Keratinocyte (primary cell): ENCODE results near the gene ATRX. TPM values are rescaled to one million over a fixed set of nuclear protein-coding genes. Genes with fewer than 3 reads are reported as not detected.
"Not testable (repeated sequence)": the region's sequence is repeated elsewhere in the genome, so short reads cannot be mapped to it uniquely, and the experiment has no call there.

ENCODE experiments used
- DNase-seq: peaks from one replicate; pipeline ENCODE4 v3.0.0-alpha.2; 2011; ENCODE audit warnings: low read depth, missing footprints, low spot score
- FAIRE-seq: peaks from 2 replicates; lab custom pipeline; 2011; peaks lifted over from hg19 to GRCh38; lab: Jason Lieb, UNC
- H2AFZ ChIP-seq: 2 replicates; pipeline ENCODE4 v1.6.0; 2012; ENCODE audit warnings: low read length, control low read depth, inconsistent platforms; ENCODE audit not compliant: control insufficient read depth
- H3K27ac ChIP-seq: 2 replicates; pipeline ENCODE4 v1.5.1; 2011; ENCODE audit warnings: low read length; ENCODE audit not compliant: control insufficient read depth, insufficient read depth
- H3K27me3 ChIP-seq: 3 replicates; pipeline ENCODE4 v1.6.0; 2011; ENCODE audit warnings: low read length; ENCODE audit not compliant: control insufficient read depth, insufficient read depth; ENCODE audit errors: extremely low read depth
- H3K36me3 ChIP-seq, 2 experiments: 2 replicates in 1 of 2; 3 replicates in 1 of 2; pipeline ENCODE4 v1.5.1; 2011; ENCODE audit warnings: low read length in 2 of 2, mild to moderate bottlenecking in 1 of 2; ENCODE audit not compliant: control insufficient read depth in 2 of 2, insufficient read depth in 2 of 2; ENCODE audit errors: extremely low read depth in 1 of 2
- H3K4me1 ChIP-seq: 3 replicates; pipeline ENCODE4 v1.5.1; 2011; ENCODE audit warnings: low read length; ENCODE audit not compliant: control insufficient read depth, insufficient read depth; ENCODE audit errors: extremely low read depth
- H3K4me2 ChIP-seq: 3 replicates; pipeline ENCODE4 v1.6.0; 2011; ENCODE audit warnings: low read depth, low read length; ENCODE audit not compliant: control insufficient read depth, insufficient read depth; ENCODE audit errors: extremely low read depth
- H3K4me3 ChIP-seq, 3 experiments: fragments of 200-600 bp in 1 of 3; sonication (generic) in 1 of 3; 2 replicates in 2 of 3; 3 replicates in 1 of 3; pipeline ENCODE4 v1.5.1; 2011 to 2016; ENCODE audit warnings: low read length in 3 of 3, mild to moderate bottlenecking in 3 of 3, control low read depth in 2 of 3, inconsistent platforms in 1 of 3, low read depth in 1 of 3, mixed read lengths in 1 of 3, mixed run types in 1 of 3, moderate library complexity in 1 of 3; ENCODE audit not compliant: control insufficient read depth in 2 of 3, insufficient read depth in 2 of 3; ENCODE audit errors: extremely low read depth in 1 of 3
- H3K79me2 ChIP-seq: 2 replicates; pipeline ENCODE4 v1.6.0; 2012; ENCODE audit warnings: low read length; ENCODE audit not compliant: control insufficient read depth, insufficient read depth
- H3K9ac ChIP-seq: 3 replicates; pipeline ENCODE4 v1.6.0; 2011; ENCODE audit warnings: low read length; ENCODE audit not compliant: control insufficient read depth, insufficient read depth; ENCODE audit errors: extremely low read depth
- H3K9me1 ChIP-seq: 3 replicates; pipeline ENCODE4 v1.6.0; 2011; ENCODE audit warnings: low read length; ENCODE audit not compliant: control insufficient read depth, insufficient read depth; ENCODE audit errors: extremely low read depth
- H3K9me3 ChIP-seq: 2 replicates; pipeline ENCODE4 v1.5.1; 2012; ENCODE audit warnings: low read depth, low read length; ENCODE audit not compliant: control insufficient read depth
- H4K20me1 ChIP-seq: 3 replicates; pipeline ENCODE4 v1.6.0; 2011; ENCODE audit warnings: low read length; ENCODE audit not compliant: control insufficient read depth, insufficient read depth; ENCODE audit errors: extremely low read depth
- CTCF ChIP-seq, 3 experiments: IDR thresholded peaks in 1 of 3; conservative IDR thresholded peaks in 1 of 3; optimal IDR thresholded peaks in 1 of 3; 2 replicates in 2 of 3; 3 replicates in 1 of 3; pipeline versions ENCODE3 to v1.5.1; 2011; ENCODE audit warnings: low read length in 3 of 3, mild to moderate bottlenecking in 3 of 3, moderate library complexity in 2 of 3, control low read depth in 1 of 3, inconsistent platforms in 1 of 3; ENCODE audit not compliant: insufficient read depth in 2 of 3; ENCODE audit errors: extremely low read depth in 1 of 3
- EZH2 ChIP-seq: IDR thresholded peaks from one replicate; pipeline ENCODE4 v1.6.1; 2012; ENCODE audit warnings: inconsistent platforms, mild to moderate bottlenecking, low read length, moderate library complexity
- dilution Hi-C: fragments of 300-500 bp; cut with MboI; formaldehyde crosslinking; loops from one replicate; pipeline ENCODE4 v1.7.0; 2020; ENCODE audit warnings: low sequenced_read_pairs; ENCODE audit not compliant: extremely low pct_ligation_motif_present
- polyA plus RNA-seq, 5 experiments: library from polyadenylated mRNA; depleted of rRNA in 3 of 5; stranded (reverse) in 3 of 5; stranded (forward) in 1 of 5; unstranded in 1 of 5; fragments of >200 nt; gene quantifications; 1 replicate in 1 of 5; 2 replicates in 3 of 5; 3 replicates in 1 of 5; pipeline versions ENCODE4 v1.2.1 to v1.2.3, GENCODE V29; 2011 to 2012; ENCODE audit warnings: missing spikeins in 2 of 5, low read depth in 1 of 5, low replicate concordance in 1 of 5

The ATRX gene
- polyA plus RNA-seq, 1 donor (not counting 4 experiments of a cell fraction or from before 2014, with no cell fraction given): 31.3 TPM

- Histone ChIP-seq H4K20me1 (no peaks in the 10 kb centered on the region), H3K4me2 (no peak overlapping the region), H3K79me2 (peaks cover 75% of the 10 kb centered on the region), H3K36me3 (no peaks in the 10 kb centered on the region), H3K9ac (no peak overlapping the region), H3K9me3 (no peaks in the 10 kb centered on the region), H3K27me3 (no peaks in the 10 kb centered on the region), H3K9me1 (no peaks in the 10 kb centered on the region), H2AFZ (no peak overlapping the region), H3K4me1 (no peaks in the 10 kb centered on the region), H3K27ac (no peak overlapping the region), H3K4me3 (no peak overlapping the region)
- TF ChIP-seq EZH2 (no peak), CTCF (optimal IDR thresholded peaks at IDR 0.05 in 1 of 3, IDR thresholded peaks at IDR 0.05 in 1 of 3, conservative IDR thresholded peaks at IDR 0.05 in 1 of 3; ENCODE audit: extremely low read depth in 1 of 3, insufficient read depth in 2 of 3, low read length in 3 of 3) (no peak)
- FAIRE-seq: no peak
- dilution Hi-C loops: no loop called here
- no peak for DNase-seq
Observed at GRCh38 chrX:77768787-77769186, 17.2 kb downstream of the ATRX start.

DNA sequence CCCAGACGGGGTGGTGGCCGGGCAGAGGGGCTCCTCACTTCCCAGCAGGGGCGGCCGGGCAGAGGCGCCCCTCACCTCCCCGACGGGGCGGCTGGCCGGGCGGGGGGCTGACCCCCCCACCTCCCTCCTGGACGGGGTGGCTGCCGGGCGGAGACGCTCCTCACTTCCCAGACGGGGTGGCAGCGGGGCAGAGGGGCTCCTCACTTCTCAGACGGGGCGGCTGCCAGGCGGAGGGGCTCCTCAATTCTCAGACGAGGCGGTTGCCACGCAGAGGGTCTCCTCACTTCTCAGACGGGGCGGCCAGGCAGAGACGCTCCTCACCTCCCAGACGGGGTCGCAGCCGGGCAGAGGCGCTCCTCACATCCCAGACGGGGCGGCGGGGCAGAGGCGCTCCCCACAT is 19.8 kb downstream of the ATRX start:
- H3K36me3 ChIP-seq, H3K9ac ChIP-seq, FAIRE-seq, H3K4me1 ChIP-seq, dilution Hi-C loops, H4K20me1 ChIP-seq, H3K4me2 ChIP-seq, H3K9me3 ChIP-seq, H3K27me3 ChIP-seq, H3K4me3 ChIP-seq, H3K9me1 ChIP-seq, H2AFZ ChIP-seq, DNase-seq, H3K27ac ChIP-seq: not testable (repeated sequence)
- H3K79me2 ChIP-seq: peaks cover 59% of the 10 kb centered on the region

DNA sequence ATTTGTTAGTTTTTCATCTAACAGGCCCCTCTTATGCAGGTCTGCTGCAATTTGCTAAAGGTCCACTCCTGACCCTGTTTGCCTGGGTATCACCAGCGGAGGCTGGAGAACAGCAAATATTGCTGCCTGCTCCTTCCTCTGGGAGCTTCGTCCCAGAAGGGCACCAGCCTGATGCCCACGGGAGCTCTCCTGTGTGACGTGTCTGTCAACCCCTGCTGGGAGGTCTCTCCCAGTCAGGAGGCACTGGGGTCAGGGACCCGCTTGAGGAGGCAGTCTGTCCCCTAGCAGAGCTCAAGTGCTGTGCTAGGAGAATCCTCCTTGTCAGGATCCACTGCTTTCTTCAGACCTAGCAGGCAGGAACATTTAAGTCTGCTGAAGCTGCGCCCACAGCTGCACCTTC is 30.5 kb downstream of the ATRX start:
- TF ChIP-seq EZH2 (no peak), CTCF (optimal IDR thresholded peaks at IDR 0.05 in 1 of 3, IDR thresholded peaks at IDR 0.05 in 1 of 3, conservative IDR thresholded peaks at IDR 0.05 in 1 of 3; ENCODE audit: extremely low read depth in 1 of 3, insufficient read depth in 2 of 3, low read length in 3 of 3) (no peak)
- no peak overlapping the region for H3K4me2 ChIP-seq
- H3K9me1 ChIP-seq: no peaks in the 10 kb centered on the region
- no peaks in the 10 kb centered on the region for H3K36me3 ChIP-seq
- dilution Hi-C loops: no loop called here
- DNase-seq (no peak), FAIRE-seq (no peak)
- H3K4me3 ChIP-seq: no peak overlapping the region
- H3K9ac ChIP-seq: no peak overlapping the region
- H3K27ac ChIP-seq: no peak overlapping the region
- no peak overlapping the region for H2AFZ ChIP-seq
- no peaks in the 10 kb centered on the region for H3K4me1 ChIP-seq
- H3K9me3 ChIP-seq: no peaks in the 10 kb centered on the region
- no peaks in the 10 kb centered on the region for H4K20me1 ChIP-seq
- H3K27me3 ChIP-seq: no peaks in the 10 kb centered on the region
- peaks cover 10% of the 10 kb centered on the region for H3K79me2 ChIP-seq

DNA sequence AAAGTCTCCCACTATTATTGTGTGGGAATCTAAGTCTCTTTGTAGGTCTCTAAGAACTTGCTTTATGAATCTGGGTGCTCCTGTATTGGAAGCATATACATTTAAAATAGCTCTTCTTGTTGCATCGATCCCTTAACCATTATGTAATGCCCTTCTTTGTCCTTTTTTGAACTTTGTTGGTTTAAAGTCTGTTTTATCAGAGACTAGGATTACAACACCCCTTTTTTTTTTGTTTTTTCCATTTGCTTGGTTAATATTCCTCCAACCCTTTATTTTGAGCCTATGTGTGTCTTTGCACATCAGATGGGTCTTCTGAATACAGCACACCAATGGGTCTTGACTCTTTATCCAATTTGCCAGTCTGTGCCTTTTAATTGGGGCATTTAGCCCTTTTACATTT is 32.1 kb downstream of the ATRX start:
- not testable (repeated sequence) for DNase-seq, FAIRE-seq

More for the DNA sequence above, 32.1 kb downstream of the ATRX start:
- H3K79me2 ChIP-seq: peaks cover 11% of the 10 kb centered on the region
- H3K27me3 ChIP-seq, H3K27ac ChIP-seq, H3K36me3 ChIP-seq, H2AFZ ChIP-seq, H4K20me1 ChIP-seq, H3K9ac ChIP-seq, H3K9me1 ChIP-seq, H3K4me2 ChIP-seq, H3K4me3 ChIP-seq, dilution Hi-C loops, H3K4me1 ChIP-seq, H3K9me3 ChIP-seq: not testable (repeated sequence)
